Activated CD8-positive, alpha-beta memory T cell treated with anti-CD3 and anti-CD28 coated beads for 1 hour (primary cell): ENCODE results near the gene RACGAP1.

ENCODE experiments used
- DNase-seq, 2 donors: peaks; one replicate each; pipeline ENCODE4 v3.0.0-alpha.2; 2020; ENCODE audit warnings: low read depth in 1 of 2; ENCODE audit errors: extremely low read depth in 1 of 2

RACGAP1 gene

DNA sequence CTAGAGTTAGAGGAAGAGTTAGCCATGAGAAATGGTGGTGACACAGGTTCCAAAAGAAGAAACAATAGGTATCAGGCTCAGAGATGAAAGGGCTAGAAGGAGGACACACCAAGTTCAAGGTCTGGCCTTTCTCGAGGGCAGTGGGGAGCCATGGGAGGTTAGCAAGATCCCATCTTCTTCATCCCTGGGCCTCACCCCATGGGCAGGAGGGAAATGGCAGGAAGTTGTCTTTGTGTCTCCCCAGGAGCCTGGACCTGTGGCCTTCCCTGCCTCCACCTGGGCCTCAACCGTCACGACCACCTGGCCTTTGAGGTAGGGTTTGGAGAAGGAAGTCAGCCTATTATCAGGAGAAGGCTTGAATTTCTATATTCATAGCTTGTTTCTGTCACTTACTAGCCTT, 80.6 kb downstream of the RACGAP1 start:
- no peak for DNase-seq

DNA sequence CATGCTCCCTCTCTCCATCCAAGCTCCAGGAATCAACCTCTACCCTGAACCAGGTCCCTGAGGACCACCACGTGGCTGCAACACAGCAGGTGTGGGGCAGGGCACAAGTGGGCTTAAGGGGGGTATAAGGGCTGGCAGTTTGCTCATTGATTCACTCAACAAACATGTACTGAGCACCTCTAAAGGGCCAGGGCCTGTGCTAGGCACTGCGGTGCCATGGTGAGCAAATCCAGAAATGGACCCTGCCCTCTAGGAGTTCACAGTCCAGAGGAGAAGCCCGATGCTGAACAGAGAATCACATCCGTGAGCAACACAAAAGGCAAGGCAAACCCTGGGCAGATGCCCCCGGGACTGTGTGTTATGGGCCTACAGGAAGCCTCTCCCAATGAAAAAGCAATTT, 81.2 kb downstream of the RACGAP1 start:
- DNase-seq, result no peak

DNA sequence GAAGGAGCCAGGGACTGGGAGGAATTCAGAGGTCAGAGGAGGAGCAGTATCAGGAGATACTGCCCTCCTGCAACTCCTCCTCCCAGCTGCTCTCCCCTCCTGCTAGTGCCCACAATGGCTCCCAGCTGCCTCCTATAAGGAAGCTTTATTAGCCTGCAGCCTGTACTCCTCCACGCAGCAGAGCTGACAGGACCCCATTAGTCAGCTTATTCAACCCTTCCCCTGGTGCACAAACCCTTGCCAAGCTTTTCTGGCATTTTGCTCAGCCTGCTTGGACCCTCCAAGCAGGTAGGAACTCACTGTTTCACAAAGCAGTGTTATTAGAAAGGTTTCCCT, 81.7 kb downstream of the RACGAP1 start:
- DNase-seq, result no peak

- no peak for DNase-seq
These were observed 82.2 kb downstream of the RACGAP1 start for GRCh38 chr12:49942921-49943624.

DNA sequence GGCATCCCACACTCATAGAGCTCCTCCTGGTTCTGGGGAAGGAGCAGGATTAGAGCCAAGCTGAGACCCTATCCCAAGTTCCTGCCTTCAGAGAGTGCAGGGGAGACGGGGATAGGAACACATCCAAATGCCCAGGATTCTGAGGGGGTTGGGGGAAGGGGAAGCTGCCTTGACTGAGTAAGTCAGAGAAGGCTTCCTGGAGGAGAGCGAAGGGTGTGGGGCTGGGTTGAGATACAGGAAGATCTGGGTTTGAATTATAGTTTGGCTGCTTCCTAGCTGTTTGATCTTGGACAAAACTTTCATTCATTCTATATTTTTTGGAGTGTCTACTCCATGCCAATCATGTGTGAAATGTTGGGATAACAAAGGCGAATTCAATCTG, 82.8 kb downstream of the RACGAP1 start:
- no peak for DNase-seq

DNA sequence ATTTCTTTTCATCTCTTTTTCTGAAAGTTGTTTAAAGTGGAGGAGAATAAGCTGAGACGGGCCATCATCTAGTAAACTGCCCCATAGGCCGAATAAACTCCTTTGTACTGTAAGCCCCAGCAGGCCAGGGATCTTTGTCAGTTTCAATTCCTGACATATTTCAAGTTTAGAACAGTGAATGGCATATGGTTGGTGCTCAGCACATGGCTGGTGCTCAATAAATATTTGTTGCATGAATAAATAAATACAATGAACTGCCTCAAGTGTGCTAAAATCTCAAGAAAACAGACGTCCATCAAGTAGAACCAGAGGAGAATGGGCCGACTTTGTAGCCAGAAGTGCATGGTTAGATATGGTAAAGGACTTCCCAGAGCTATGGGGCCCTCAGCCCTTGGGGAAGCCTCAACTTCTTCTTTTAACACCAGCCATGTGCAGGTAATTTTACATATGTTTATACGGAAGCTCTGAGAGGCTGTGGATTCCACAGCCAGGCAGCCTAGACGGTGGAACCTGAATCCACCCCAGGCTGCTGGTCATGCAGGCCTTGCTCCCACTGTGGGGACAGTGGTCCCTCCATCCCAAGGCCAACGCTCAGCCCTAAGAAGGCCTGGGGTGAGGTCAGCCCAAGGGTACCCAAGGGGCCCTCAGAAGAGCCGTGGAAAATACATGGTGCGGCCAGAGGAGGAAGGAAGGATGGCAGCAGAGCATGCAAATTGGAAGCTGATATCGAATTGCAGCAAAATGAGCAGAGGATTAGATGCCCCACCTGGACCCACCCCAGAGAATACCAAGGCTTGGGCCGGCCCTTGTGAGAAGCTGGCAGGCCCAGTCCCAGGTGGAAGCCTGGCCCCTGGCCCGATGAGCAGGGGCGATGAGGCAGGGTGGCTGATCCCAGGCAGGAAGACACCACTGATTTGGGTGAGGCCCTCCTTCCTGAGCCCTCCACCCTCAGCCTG, 83.5 kb downstream of the RACGAP1 start:
- DNase-seq, result no peak

DNA sequence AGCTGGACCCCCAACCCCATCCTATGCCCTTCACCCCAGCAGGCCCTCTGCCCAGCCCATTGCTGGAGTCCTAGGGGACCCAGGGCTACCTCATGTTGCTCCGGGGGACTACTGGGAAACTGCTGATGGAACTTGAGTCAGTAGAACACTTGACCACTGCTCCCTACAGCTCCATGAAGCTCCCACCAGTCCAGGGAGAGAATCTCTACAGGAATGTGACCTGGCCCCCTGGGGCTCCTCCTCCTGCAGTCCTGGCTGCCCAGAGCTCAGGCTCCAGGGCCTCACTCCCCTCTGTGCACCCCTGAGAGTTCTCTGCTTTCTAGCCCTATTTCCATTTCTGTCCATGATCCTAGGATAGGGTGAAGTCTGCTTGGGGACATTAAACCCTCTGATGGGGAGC, 85.6 kb downstream of the RACGAP1 start:
- DNase-seq, result no peak

GRCh38 chr12:49939307-49939706, 86.0 kb downstream of the RACGAP1 start:
- DNase-seq, result no peak
